ENCODE data around the gene MRPL49. TPM values are rescaled to one million over a fixed set of nuclear protein-coding genes. Genes with fewer than 3 reads are reported as not detected.
A peak's percentile ranks its signal among the peaks of the same experiment; 100 is the strongest.

The MRPL49 gene
- total RNA-seq (2014; rRNA removed; shearing (Covaris generic); ENCODE audit: low replicate concordance), result 66.7 and 84.9 TPM in 2 replicates

DNA sequence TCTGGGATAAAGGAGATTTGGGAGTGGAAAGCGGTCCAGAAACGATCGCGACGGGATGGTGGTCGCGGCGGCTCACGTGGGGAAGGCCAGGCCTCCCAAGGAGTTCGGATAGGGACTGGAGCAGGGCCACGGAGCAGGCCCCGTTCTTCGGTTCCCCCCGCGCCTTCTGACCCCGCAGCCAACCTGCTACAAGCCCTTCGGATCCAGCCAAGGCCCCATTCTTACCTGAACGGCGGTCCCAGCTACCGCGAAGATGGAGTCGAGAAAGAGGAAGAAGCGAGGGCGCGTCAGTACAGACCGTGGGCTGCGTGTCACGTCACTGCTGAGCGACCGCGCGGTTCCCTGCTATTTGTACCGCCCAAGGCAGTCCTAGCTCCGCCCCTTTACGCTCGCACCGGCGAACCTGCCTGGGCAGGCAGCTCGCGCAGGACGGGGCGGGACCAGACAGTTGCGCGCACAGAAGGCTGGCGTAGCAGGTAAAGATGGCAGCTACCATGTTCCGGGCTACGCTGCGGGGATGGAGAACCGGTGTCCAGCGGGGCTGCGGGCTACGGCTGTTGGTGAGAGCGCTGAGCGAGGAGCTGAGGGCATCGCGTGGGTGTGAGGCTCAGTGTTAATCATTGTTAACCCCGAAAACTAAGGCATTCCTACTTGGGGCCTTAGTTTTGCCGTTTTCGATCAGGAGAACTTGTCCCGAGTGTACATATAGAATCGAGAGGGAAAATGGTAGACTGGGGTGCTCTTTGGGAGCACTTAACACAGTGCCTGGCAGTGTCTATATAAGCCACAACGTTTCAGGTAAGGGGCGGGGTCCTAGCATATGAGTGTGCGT is at the start of gene MRPL49, which contains the start of gene FAU:
Gene MRPL49, plus strand, starts transcription at position 457 of the 832 bp plus-strand sequence. Its CDS starts 26 bp downstream, at position 483.
Gene FAU, minus strand, starts transcription at position 270 of the 832 bp plus-strand sequence. CDS start 321 bp downstream, outside the sequence.
- peak; percentile 89 for DNase-seq (ENCODE audit: low read depth)
- in situ Hi-C loops (cut with HindIII; ENCODE audit: low pct_unique_long_range_greater_than_20kb, low sequenced_read_pairs), result no loop called here

GRCh38 chr11:65072631-65072966 is 49.5 kb upstream of the MRPL49 start:
- in situ Hi-C loops (cut with HindIII; ENCODE audit: low pct_unique_long_range_greater_than_20kb, low sequenced_read_pairs), result no loop called here
- no peak for DNase-seq (ENCODE audit: low read depth)

DNA sequence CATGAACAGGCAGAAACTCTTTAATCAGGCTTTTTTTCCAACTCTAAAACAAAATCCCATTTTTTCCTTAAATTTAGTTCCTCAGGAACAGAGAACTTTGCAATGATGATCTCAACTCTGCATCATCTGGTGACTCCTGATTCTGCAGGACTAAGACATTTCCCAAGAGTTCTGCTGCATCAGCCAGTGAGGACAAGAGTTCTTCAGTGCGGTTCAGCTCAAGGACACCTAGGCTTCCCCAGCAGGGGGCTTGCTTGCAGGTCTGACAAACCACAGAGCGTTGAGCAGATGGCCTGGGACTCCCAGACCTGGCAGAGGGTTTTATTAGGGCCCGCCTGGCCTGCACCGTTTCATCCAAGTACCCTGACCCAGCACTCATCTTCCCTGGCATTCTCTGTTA is 44.7 kb upstream of the MRPL49 start:
- in situ Hi-C loops (cut with HindIII; ENCODE audit: low pct_unique_long_range_greater_than_20kb, low sequenced_read_pairs), result no loop called here
- DNase-seq (ENCODE audit: low read depth), result no peak

DNA sequence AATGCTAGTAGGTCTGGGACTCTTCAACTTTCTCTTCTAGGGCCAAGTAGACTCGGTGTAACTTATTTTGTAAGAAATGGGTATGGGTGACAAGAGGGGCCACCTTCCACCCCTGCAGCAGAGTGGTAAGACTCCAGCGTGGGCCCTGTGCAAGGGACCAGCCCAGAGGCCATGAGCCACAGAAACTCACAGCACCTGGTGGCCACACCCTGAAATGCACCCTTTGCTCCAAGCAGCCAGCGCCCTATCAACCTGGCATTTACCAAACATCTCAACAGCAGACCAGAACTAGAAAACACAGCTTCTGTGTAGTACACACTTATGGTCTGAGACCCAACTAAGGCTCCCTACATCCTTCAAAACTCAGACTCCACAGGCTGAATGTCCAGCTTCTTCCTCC is 44.0 kb upstream of the MRPL49 start:
- in situ Hi-C loops (cut with HindIII; ENCODE audit: low pct_unique_long_range_greater_than_20kb, low sequenced_read_pairs), result no loop called here
- peak; percentile 17 for DNase-seq (ENCODE audit: low read depth)

GRCh38 chr11:65078786-65079342 is 43.3 kb upstream of the MRPL49 start:
- no peak for DNase-seq (ENCODE audit: low read depth)
- in situ Hi-C loops (cut with HindIII; ENCODE audit: low pct_unique_long_range_greater_than_20kb, low sequenced_read_pairs), result no loop called here

GRCh38 chr11:65083134-65083833 is 38.8 kb upstream of the MRPL49 start:
- in situ Hi-C loops (cut with HindIII; ENCODE audit: low pct_unique_long_range_greater_than_20kb, low sequenced_read_pairs), result no loop called here
- no peak for DNase-seq (ENCODE audit: low read depth)

DNA sequence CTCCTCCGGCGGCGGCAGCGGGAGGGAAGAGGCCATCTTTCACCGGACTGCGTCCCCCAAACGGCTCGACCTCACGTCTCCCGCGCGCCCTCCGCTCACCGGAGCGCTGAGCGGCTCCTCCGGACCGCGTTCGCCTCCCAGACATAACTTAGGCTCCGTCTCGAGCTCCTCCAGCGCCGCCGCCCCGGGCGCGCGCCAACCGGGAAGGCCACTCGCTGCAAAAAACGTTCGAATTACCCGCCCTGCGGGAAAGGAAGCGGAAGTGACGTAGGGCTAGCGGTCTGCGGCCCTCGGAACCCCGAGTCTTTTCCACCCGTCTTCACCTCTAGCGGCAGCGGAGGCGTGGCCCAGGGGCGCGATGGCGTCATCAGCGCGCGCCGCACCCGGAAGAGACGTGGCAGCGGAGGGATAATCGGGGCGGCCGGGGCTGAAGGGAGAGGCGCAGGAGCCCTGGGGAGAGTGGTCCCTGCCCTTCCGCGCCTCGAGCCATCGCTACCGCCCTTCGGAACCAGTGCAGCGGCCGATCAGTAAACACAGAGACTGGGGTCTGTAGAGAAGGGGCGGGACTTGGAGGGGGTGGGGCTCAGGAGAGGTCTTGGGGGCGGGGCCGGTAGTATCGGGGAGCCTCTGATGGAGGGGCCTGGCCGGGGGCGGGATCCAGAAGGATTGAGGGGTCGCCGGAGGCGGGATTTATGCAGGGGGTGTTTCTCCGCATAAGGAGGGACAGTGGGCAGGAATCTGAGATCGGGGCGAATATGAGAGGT is 38.1 kb upstream of the MRPL49 start, which contains the start of the genes CDCA5 and ZFPL1:
Gene CDCA5, minus strand, starts transcription at position 207 of the 764 bp plus-strand sequence. Its CDS starts 62 bp downstream, at position 145.
Gene ZFPL1, plus strand, starts transcription at position 389 of the 764 bp plus-strand sequence. CDS start 477 bp downstream, outside the sequence.
- in situ Hi-C loops (cut with HindIII; ENCODE audit: low pct_unique_long_range_greater_than_20kb, low sequenced_read_pairs), result no loop called here

DNA sequence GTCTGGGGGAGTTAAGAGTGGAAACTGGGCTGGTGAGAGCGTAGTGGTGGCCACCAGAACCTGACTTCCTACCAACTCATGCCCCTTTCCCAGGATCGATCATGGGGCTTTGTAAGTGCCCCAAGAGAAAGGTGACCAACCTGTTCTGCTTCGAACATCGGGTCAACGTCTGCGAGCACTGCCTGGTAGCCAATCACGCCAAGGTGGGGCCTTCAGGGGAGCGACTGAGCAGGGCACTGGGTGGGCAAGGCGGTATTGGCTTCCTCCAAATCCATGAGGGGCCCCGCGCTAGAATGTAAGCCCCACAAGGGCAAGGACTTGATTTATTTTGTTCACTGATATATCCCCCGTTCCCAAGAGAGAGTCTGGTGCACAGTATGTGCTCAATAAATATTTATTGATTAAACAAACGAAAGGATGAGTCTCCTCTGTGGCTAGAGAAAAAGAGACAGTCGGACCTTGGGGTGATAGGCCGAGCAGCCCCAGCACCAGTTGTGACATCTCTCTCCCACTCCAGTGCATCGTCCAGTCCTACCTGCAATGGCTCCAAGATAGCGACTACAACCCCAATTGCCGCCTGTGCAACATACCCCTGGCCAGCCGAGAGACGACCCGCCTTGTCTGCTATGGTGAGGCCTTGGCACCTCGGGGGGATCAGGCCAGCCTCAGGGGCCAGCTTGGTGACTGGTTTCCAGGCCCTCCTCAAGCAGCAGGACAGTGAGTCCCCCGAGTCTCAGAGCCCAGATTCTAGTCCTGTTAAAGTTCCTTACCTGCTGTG is 37.3 kb upstream of the MRPL49 start:
- DNase-seq (ENCODE audit: low read depth), result no peak
- in situ Hi-C loops (cut with HindIII; ENCODE audit: low pct_unique_long_range_greater_than_20kb, low sequenced_read_pairs), result no loop called here

More for the DNA sequence above, 38.1 kb upstream of the MRPL49 start, which contains the start of the genes CDCA5 and ZFPL1:
- peak; percentile 90 for DNase-seq (ENCODE audit: low read depth)

- in situ Hi-C loops (cut with HindIII; ENCODE audit: low pct_unique_long_range_greater_than_20kb, low sequenced_read_pairs), result no loop called here
These were observed 36.7 kb upstream of the MRPL49 start for GRCh38 chr11:65085446-65085845.

DNA sequence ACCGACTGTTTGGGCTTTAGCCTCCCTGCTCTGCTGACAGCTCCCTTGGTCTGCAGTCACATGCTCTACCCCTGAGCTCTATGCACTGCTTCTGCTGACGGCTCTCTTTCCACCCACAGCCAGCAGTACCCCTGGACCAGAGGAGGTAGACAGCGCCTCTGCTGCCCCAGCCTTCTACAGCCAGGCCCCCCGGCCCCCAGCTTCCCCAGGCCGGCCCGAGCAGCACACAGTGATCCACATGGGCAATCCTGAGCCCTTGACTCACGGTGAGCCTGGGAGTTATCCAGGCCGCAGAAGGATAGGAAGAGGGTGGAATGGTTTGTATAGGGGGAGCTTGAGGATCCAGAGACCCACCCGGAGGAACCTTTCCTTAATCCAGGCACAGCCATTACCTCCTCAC is 35.3 kb upstream of the MRPL49 start:
- in situ Hi-C loops (cut with HindIII; ENCODE audit: low pct_unique_long_range_greater_than_20kb, low sequenced_read_pairs), result no loop called here

More at GRCh38 chr11:65085446-65085845, 36.7 kb upstream of the MRPL49 start:
- no peak for DNase-seq (ENCODE audit: low read depth)

DNA sequence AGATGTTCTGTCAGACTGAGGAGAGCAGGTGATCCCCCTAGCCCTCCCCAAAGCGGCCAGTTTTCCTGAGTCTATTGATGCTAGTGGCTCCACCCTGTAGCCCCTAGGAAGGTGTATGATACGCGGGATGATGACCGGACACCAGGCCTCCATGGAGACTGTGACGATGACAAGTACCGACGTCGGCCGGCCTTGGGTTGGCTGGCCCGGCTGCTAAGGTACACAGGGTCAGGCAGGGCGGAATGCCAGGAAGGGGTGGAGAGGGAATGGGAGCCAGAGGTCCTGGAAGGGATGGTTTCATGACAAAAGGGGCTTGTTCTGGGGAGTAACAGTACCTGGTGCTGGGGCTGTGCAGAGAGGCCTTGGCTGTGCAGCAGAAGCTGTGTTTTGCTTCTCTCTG is 34.9 kb upstream of the MRPL49 start:
- in situ Hi-C loops (cut with HindIII; ENCODE audit: low pct_unique_long_range_greater_than_20kb, low sequenced_read_pairs), result no loop called here
- DNase-seq (ENCODE audit: low read depth), result no peak

More for the DNA sequence above, 35.3 kb upstream of the MRPL49 start:
- DNase-seq (ENCODE audit: low read depth), result no peak

- DNase-seq (ENCODE audit: low read depth), result no peak
- in situ Hi-C loops (cut with HindIII; ENCODE audit: low pct_unique_long_range_greater_than_20kb, low sequenced_read_pairs), result no loop called here
These were observed 34.3 kb upstream of the MRPL49 start for GRCh38 chr11:65087827-65088226.

DNA sequence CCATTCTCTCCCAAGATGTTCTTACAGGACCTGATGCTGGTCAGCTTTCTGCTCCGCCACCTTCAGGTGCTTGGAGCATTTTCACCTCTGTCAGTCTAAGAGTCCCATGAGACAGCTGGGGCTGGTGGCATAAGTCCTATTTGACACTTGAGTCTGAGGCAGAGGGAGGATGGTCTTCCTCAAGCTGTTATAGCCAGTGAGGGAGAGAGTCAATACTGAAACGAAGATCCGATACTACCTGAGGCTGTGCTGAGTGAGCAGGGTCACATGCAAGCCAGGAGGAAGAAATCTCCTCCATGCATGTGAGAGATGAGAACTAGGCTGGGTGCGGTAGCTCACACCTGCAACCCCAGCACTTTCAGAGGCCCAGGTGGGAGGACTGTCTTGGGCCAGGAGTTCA is 32.5 kb upstream of the MRPL49 start:
- in situ Hi-C loops (cut with HindIII; ENCODE audit: low pct_unique_long_range_greater_than_20kb, low sequenced_read_pairs), result no loop called here
- no peak for DNase-seq (ENCODE audit: low read depth)

DNA sequence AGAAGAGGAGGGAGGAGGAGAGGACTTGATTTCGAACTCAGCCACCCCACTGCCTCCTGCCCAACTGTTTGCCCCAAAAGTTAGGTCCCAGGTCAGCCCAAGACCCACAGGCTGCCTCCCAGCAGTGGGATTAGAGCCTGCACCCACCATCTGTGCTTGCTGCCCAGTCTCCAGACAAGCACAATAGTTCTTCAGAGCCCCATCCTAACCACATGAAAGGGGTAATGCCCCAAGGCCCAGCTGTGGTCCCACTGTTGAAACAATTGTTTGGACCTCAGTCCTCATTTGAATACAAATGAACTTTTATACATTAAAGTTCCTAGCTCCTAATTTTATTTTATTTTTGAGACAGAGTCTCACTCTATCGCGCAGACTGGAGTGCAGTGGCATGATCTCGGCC is 31.5 kb upstream of the MRPL49 start:
- no peak for DNase-seq (ENCODE audit: low read depth)
- in situ Hi-C loops (cut with HindIII; ENCODE audit: low pct_unique_long_range_greater_than_20kb, low sequenced_read_pairs), result no loop called here

DNA sequence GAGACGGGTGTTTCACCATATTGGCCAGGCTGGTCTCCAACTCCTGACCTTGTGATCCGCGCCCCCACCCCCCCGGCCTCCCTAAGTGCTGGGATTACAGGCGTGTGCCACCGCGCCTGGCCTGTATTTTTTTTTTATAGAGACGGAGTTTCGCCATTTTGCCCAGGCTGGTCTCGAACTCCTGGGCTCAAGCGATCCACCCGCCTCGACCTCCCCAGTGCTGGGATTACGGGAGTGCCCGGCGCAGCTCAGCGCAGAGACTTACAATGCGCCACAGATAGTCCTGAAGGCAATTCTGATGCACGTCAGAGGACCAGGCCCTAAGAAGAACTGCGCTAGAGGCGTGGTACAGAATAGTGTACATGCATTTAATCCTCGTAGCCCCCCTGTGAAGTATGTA is 26.7 kb upstream of the MRPL49 start:
- in situ Hi-C loops (cut with HindIII; ENCODE audit: low pct_unique_long_range_greater_than_20kb, low sequenced_read_pairs), result no loop called here
- no peak for DNase-seq (ENCODE audit: low read depth)

GRCh38 chr11:65095974-65096806 is 25.9 kb upstream of the MRPL49 start, which contains the start of gene VPS51:
Gene VPS51 (plus strand): TSS chr11:65096214. CDS start chr11:65096251, 37 bp downstream.
- in situ Hi-C loops (cut with HindIII; ENCODE audit: low pct_unique_long_range_greater_than_20kb, low sequenced_read_pairs), result no loop called here
- peak; percentile 71 for DNase-seq (ENCODE audit: low read depth)
